ENCODE data around the gene NT5C. TPM values are rescaled to one million over a fixed set of nuclear protein-coding genes. Genes with fewer than 3 reads are reported as not detected.

Gene NT5C
- total RNA-seq, 1 donor from 2014 or later = 57.1 TPM

DNA sequence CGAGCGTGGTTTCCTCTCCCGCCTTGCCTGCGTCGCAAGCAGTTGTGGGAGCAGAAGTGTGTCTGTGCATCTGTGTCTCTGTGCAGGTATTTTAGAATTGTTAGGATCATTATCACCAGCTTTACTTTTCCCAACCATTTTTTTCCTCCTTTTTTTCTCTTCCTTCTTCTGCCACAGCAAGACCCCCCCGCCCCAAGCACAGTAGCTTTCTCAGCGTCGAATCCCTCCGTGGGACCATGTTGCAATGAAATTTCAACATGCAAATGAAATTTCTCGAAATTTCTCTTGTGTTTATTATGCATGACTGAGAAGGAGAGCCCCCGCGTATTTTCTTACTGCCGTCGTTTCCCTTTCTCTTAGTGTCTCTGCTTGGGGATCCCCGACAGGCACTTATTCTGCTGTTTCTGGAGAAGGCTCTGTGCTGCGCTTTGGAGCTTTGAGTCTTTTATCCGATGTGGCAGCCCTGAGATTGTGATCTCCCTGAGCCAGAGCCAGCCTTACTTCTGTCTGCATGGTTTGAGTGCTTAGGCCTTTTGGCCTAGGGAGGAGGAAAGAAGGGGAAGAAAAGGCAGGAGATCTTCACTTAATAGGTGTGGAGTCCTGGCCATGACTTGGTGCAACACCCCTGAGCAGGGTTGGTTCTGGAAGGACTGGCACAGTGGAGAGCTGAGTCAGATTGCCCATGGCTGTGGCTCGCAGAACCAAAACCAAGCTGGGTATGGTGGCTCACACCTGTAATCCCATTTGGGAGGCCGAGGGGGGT is 16.8 kb downstream of the NT5C start:
- Histone ChIP-seq H3K27me3 (ENCODE audit: control insufficient read depth, insufficient read depth, low read length) (no peaks in the 10 kb centered on the region), H3K36me3 (ENCODE audit: control insufficient read depth, insufficient read depth, low read length) (no peaks in the 10 kb centered on the region), H3K4me3 (ENCODE audit: low read depth, low read length) (peak overlapping the region; percentile 35)
- DNase-seq (ENCODE audit: low read depth) (no peak), FAIRE-seq (no peak)
- TF ChIP-seq CTCF (IDR thresholded peaks at IDR 0.05; ENCODE audit: insufficient read depth, low read length, severe bottlenecking) = no peak

DNA sequence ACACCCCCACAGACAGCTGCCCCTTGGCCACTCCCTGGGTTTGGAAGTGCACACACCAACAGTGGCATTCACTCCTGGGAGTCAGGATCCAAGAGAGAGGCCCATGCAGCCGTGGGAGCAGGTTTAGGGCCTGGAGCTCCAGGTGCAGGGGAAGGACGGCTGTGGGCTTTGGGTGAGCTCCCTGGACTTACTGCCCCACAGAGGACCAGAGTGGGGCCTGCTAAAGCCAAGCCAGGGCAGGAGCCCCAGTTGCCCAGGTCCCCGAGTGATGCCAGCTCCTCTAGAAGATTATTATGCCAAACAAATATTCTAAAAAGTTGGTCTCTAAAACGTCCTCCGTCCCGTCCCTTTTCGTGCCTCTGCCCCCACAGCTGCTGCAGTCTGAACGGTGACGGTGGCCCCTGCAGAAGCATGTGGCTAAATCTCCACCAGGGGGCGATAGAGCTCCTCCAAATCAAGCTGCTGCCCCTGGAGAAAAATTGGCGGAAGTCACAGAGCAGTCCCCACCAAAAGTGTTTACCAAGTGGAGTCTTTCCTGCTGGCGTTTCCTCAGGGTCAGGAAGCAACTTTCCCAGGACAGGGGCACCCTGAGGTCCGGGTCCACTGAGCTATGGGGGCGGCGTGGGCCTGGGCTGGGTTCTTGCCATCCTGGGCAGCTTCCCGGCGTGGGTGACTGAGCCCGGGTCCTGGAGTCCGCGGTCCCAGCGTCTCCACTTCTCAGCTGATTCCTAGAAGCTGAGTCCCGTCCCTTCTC is 17.6 kb downstream of the NT5C start:
- FAIRE-seq (no peak), DNase-seq (ENCODE audit: low read depth) (peak; percentile 74)
- Histone ChIP-seq H3K4me3 (ENCODE audit: low read depth, low read length) (peak overlapping the region; percentile 35), H3K36me3 (ENCODE audit: control insufficient read depth, insufficient read depth, low read length) (no peaks in the 10 kb centered on the region), H3K27me3 (ENCODE audit: control insufficient read depth, insufficient read depth, low read length) (no peaks in the 10 kb centered on the region)
- TF ChIP-seq CTCF (IDR thresholded peaks at IDR 0.05; ENCODE audit: insufficient read depth, low read length, severe bottlenecking) = peak; percentile 84

GRCh38 chr17:75111777-75112335 is 19.7 kb downstream of the NT5C start:
- no peaks in the 10 kb centered on the region for H3K36me3 ChIP-seq (ENCODE audit: control insufficient read depth, insufficient read depth, low read length)
- DNase-seq (ENCODE audit: low read depth) (no peak), FAIRE-seq (no peak)
- H3K27me3 ChIP-seq (ENCODE audit: control insufficient read depth, insufficient read depth, low read length) = no peaks in the 10 kb centered on the region
- H3K4me3 ChIP-seq (ENCODE audit: low read depth, low read length) = no peak overlapping the region
- TF ChIP-seq CTCF (IDR thresholded peaks at IDR 0.05; ENCODE audit: insufficient read depth, low read length, severe bottlenecking) = no peak

GRCh38 chr17:75110234-75110937 is 21.2 kb downstream of the NT5C start:
- H3K27me3 ChIP-seq (ENCODE audit: control insufficient read depth, insufficient read depth, low read length) = no peaks in the 10 kb centered on the region
- TF ChIP-seq CTCF (IDR thresholded peaks at IDR 0.05; ENCODE audit: insufficient read depth, low read length, severe bottlenecking) = no peak
- no peak for FAIRE-seq
- H3K4me3 ChIP-seq (ENCODE audit: low read depth, low read length) = peak overlapping the region; percentile 47
- H3K36me3 ChIP-seq (ENCODE audit: control insufficient read depth, insufficient read depth, low read length) = no peaks in the 10 kb centered on the region
- no peak for DNase-seq (ENCODE audit: low read depth)

- Histone ChIP-seq H3K36me3 (ENCODE audit: control insufficient read depth, insufficient read depth, low read length) (no peaks in the 10 kb centered on the region), H3K4me3 (ENCODE audit: low read depth, low read length) (peak within 1 kb of the TSS; percentile 47), H3K27me3 (ENCODE audit: control insufficient read depth, insufficient read depth, low read length) (no peaks in the 10 kb centered on the region)
- DNase-seq (ENCODE audit: low read depth) = peak; percentile 67
- TF ChIP-seq CTCF (IDR thresholded peaks at IDR 0.05; ENCODE audit: insufficient read depth, low read length, severe bottlenecking) = peak; percentile 4
- FAIRE-seq = no peak
Measured at GRCh38 chr17:75109407-75110233, 21.9 kb downstream of the NT5C start, which contains the start of gene ARMC7. ARMC7 (plus strand) TSS chr17:75109969; CDS start chr17:75110289, 320 bp downstream.

Measured in bronchial epithelial cell (primary cell).